A549 treated with Mapracorat at 1 μM for 4 hours (cell line): Measurements from ENCODE around the gene DDAH1. TPM values are rescaled to one million over a fixed set of nuclear protein-coding genes. Genes with fewer than 3 reads are reported as not detected.

Experiments used
- total RNA-seq: library from RNA; stranded (reverse); fragments of 200-300 nt; extraction: Qiagen RNA extraction; gene quantifications from 5 replicates; pipeline ENCODE4 v1.2.3, GENCODE V29; 2022

Gene DDAH1
- total RNA-seq, result 6.4 to 7.4 TPM (median 7.2 TPM) in 5 replicates

DNA sequence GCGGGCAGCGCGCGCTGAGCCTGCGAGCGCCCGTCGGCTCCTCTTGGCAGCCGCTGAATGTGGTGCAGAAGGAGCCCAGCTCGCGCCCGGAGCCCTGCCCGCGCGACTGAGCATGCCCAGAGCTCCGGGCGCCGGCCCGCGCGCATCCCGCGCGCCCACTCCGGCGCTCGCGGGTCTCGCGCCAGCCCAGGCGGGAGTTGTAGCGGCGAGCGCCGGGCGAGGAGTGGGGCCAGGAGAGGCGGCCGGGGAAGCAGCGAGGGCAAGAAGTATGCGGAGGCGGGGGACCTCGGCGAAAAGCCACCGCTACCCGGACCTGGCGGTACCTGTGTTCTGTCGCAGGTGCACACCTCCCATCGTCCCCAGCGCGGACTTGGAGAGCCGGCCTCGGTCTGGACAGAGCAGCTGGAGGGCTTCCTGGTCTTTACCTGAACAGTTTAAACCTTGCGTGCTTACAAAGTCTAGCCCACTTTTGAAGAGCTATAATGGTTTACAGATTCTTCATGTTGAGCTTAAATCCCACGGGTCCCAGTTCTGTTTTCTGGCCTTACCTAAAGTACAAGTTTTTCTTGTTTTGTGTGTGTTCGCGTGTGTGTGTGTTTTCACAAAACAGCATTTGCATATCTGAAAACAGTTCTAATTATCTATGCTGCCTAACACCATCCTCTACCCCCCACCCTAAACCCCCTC, at the start of gene DDAH1:
Gene DDAH1, minus strand, starts transcription at position 61 of the 687 bp plus-strand sequence. CDS start 114 bp downstream, outside the sequence.

DNA sequence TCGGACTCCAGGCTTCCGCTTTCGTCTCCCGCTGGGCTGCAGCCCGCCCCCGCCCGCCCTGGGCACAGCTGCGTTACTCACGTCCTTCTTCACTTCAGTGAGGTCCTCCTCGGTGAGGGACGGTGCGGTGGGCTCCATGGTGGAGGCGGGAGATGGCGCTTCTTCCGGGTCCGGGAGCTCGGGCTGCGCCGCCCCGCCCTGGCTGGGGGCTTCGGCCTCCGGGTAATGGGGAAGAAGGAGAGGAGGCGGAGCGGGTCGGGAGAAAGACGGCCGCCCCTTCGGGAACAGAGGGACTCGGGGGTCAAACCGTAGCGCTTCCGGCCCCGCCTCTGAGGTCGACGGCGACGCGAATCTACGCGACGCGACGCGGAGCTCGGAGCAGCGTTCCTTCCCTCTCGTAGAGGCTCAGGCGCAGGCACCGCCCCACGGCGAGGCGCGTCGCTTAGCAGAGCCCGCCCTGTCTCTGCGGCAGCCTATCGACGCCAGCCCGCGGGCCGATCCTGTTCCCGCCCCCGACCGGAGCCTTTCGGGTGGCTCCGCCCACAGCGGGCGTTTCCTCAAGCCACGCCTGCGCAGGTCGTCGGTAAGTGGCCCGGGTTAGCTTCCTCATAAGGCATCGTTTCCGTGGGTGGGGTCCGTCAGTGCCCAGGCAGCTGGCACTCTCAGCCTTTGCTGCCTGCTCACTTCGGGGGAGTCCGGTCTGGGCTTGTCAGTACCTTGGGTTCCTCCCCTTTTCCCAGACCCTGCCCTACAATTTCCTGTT, 188.6 kb downstream of the DDAH1 start, which contains the start of gene BCL10:
Gene BCL10, minus strand, starts transcription at position 418 of the 763 bp plus-strand sequence. Its CDS starts 280 bp downstream, at position 138.

Other genes with a start within 250 kb of the DDAH1 start
- 18.7 to 22.8 TPM (median 20.3 TPM) in 5 replicates for gene C1orf52, start 205.5 kb downstream of the DDAH1 start, total RNA-seq
- 13.4 to 15.2 TPM (median 14.2 TPM) in 5 replicates for gene BCL10, start 188.5 kb downstream of the DDAH1 start, total RNA-seq
- 64.4 to 82.7 TPM (median 75.6 TPM) in 5 replicates for gene CCN1, start 115.6 kb upstream of the DDAH1 start, total RNA-seq
- gene ZNHIT6, start 243.3 kb upstream of the DDAH1 start, total RNA-seq, result 17.0 to 21.3 TPM (median 17.8 TPM) in 5 replicates